HEK293T (cell line): ENCODE results near the gene RNF169.

ENCODE experiments used
- ARNT ChIP-seq: fragments of 450-650 bp; IDR thresholded peaks from 2 replicates; pipeline ENCODE4 v1.6.1; 2017; ENCODE audit warnings: mild to moderate bottlenecking
- BHLHE40 ChIP-seq: fragments of 450-650 bp; IDR thresholded peaks from 2 replicates; pipeline ENCODE4 v1.6.1; 2016; ENCODE audit warnings: mild to moderate bottlenecking, moderate library complexity, borderline replicate concordance
- CTBP1 ChIP-seq: fragments of 450-650 bp; IDR thresholded peaks from 2 replicates; pipeline ENCODE4 v1.6.1; 2016; ENCODE audit warnings: borderline replicate concordance
- ELF4 ChIP-seq: fragments of 450-650 bp; IDR thresholded peaks from 2 replicates; pipeline ENCODE4 v1.6.1; 2017; ENCODE audit warnings: antibody characterized with exemption
- FOXA1 ChIP-seq: fragments of 450-650 bp; IDR thresholded peaks from 2 replicates; pipeline ENCODE4 v1.6.1; 2016; ENCODE audit warnings: mild to moderate bottlenecking
- FOXK2 ChIP-seq: fragments of 450-650 bp; IDR thresholded peaks from 2 replicates; pipeline ENCODE4 v1.6.1; 2016; ENCODE audit warnings: mild to moderate bottlenecking
- FOXM1 ChIP-seq: fragments of 450-650 bp; IDR thresholded peaks from 2 replicates; pipeline ENCODE4 v1.6.1; 2017; ENCODE audit warnings: mild to moderate bottlenecking, borderline replicate concordance
- HDGF ChIP-seq: fragments of 450-650 bp; IDR thresholded peaks from 2 replicates; pipeline ENCODE4 v1.6.1; 2017; ENCODE audit warnings: antibody characterized with exemption, borderline replicate concordance
- NFRKB ChIP-seq: fragments of 450-650 bp; IDR thresholded peaks from 2 replicates; pipeline ENCODE4 v1.6.1; 2016; ENCODE audit warnings: mild to moderate bottlenecking, moderate library complexity
- PKNOX1 ChIP-seq: fragments of 450-650 bp; IDR thresholded peaks from 2 replicates; pipeline ENCODE4 v1.6.1; 2016
- SP1 ChIP-seq: fragments of 450-650 bp; IDR thresholded peaks from 2 replicates; pipeline ENCODE4 v1.6.1; 2017
- SUZ12 ChIP-seq: fragments of 450-650 bp; IDR thresholded peaks from 2 replicates; pipeline ENCODE4 v1.6.1; 2016; ENCODE audit warnings: mild to moderate bottlenecking
- TARDBP ChIP-seq: fragments of 450-650 bp; IDR thresholded peaks from 2 replicates; pipeline ENCODE4 v1.6.1; 2016
- ZNF384 ChIP-seq: fragments of 450-650 bp; IDR thresholded peaks from 2 replicates; pipeline ENCODE4 v1.6.1; 2016

GRCh38 chr11:74844072-74844471 is 95.4 kb downstream of the RNF169 start:
- TF ChIP-seq BHLHE40 = no peak
- no peak for TF ChIP-seq SUZ12
- no peak for TF ChIP-seq FOXK2
- TF ChIP-seq ZNF384 = no peak
- no peak for TF ChIP-seq ELF4
- TF ChIP-seq SP1 = no peak
- TF ChIP-seq FOXM1 = no peak
- no peak for TF ChIP-seq FOXA1
- no peak for TF ChIP-seq TARDBP
- TF ChIP-seq PKNOX1 = no peak
- TF ChIP-seq HDGF = no peak
- no peak for TF ChIP-seq ARNT
- no peak for TF ChIP-seq NFRKB
- no peak for TF ChIP-seq CTBP1
